KMS-11 (cell line): ENCODE data around the gene CELF1.

Experiments used
- H2AFZ ChIP-seq: fragments of 200-600 bp; sonication (generic); 2 replicates; pipeline ENCODE4 v1.6.1; 2016; ENCODE audit warnings: antibody characterized with exemption, mixed run types, low read depth
- H3K27ac ChIP-seq: fragments of 200-600 bp; sonication (generic); 2 replicates; pipeline ENCODE4 v1.6.1; 2016; ENCODE audit warnings: mild to moderate bottlenecking, mixed run types
- H3K27me3 ChIP-seq: fragments of 200-600 bp; sonication (generic); 2 replicates; pipeline ENCODE4 v1.6.1; 2017; ENCODE audit warnings: mild to moderate bottlenecking, low read depth, mixed run types, moderate library complexity; ENCODE audit not compliant: insufficient read depth
- H3K36me3 ChIP-seq: fragments of 200-600 bp; sonication (generic); 2 replicates; pipeline ENCODE4 v1.6.1; 2017; ENCODE audit warnings: mild to moderate bottlenecking, mixed run types; ENCODE audit not compliant: insufficient read depth
- H3K4me1 ChIP-seq: fragments of 200-600 bp; sonication (generic); 2 replicates; pipeline ENCODE4 v1.6.1; 2016; ENCODE audit warnings: mild to moderate bottlenecking, low read depth, mixed run types; ENCODE audit not compliant: poor library complexity, severe bottlenecking
- H3K4me2 ChIP-seq: fragments of 200-600 bp; sonication (generic); 2 replicates; pipeline ENCODE4 v1.7.0; 2016; ENCODE audit warnings: mild to moderate bottlenecking, mixed run types
- H3K4me3 ChIP-seq: fragments of 200-600 bp; sonication (generic); IDR thresholded peaks from 2 replicates; pipeline ENCODE4 v1.6.1; 2017; ENCODE audit warnings: low read depth, low read length, mixed read lengths; ENCODE audit not compliant: insufficient read depth
- H3K79me2 ChIP-seq: fragments of 200-600 bp; sonication (generic); 2 replicates; pipeline ENCODE4 v1.6.1; 2016; ENCODE audit warnings: low read depth, mixed run types; ENCODE audit not compliant: insufficient read depth
- H3K9ac ChIP-seq: fragments of 200-600 bp; sonication (generic); 2 replicates; pipeline ENCODE4 v1.6.1; 2016; ENCODE audit warnings: mild to moderate bottlenecking, mixed run types
- H4K20me1 ChIP-seq: fragments of 200-600 bp; sonication (generic); 2 replicates; pipeline ENCODE4 v1.6.1; 2016; ENCODE audit warnings: mild to moderate bottlenecking, mixed run types; ENCODE audit not compliant: insufficient read depth
- TF ChIP-seq, protein P1 (sequence below): fragments of 200-600 bp; sonication (generic); conservative IDR thresholded peaks from 2 replicates; pipeline ENCODE4 v1.6.1; 2017; ENCODE audit warnings: low read depth, mild to moderate bottlenecking, antibody characterized with exemption, low read length, moderate library complexity, mixed read lengths

CELF1 gene

DNA sequence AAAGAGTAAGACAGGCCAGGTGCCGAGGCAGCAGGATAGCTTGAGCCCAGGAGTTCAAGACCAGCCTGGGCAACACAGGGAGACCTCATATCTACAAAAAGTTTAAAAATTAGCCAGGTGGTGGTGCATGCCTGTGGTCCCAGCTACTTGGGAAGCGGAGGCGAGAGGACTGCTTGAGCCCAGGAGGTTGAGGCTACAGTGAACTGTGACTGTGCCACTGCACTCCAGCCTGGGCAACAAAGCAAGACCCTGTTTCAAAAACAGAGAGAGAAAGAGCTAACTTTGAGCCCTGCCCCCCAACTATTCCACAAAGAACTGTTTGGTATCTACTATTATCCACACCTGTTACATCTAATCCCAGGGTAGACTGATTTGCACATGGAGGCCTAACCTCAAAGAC, 54.8 kb downstream of the CELF1 start:
- Histone ChIP-seq H3K27me3 (no peaks in the 10 kb centered on the region), H4K20me1 (peaks cover 9% of the 10 kb centered on the region), H3K4me1 (peaks cover 90% of the 10 kb centered on the region), H2AFZ (no peak overlapping the region), H3K36me3 (no peaks in the 10 kb centered on the region), H3K4me2 (no peak overlapping the region; the same call in 1 of the 2 replicates), H3K27ac (no peak overlapping the region), H3K9ac (no peak overlapping the region), H3K4me3 (no peak overlapping the region), H3K79me2 (peaks cover 82% of the 10 kb centered on the region)
- TF ChIP-seq, protein P1, sequence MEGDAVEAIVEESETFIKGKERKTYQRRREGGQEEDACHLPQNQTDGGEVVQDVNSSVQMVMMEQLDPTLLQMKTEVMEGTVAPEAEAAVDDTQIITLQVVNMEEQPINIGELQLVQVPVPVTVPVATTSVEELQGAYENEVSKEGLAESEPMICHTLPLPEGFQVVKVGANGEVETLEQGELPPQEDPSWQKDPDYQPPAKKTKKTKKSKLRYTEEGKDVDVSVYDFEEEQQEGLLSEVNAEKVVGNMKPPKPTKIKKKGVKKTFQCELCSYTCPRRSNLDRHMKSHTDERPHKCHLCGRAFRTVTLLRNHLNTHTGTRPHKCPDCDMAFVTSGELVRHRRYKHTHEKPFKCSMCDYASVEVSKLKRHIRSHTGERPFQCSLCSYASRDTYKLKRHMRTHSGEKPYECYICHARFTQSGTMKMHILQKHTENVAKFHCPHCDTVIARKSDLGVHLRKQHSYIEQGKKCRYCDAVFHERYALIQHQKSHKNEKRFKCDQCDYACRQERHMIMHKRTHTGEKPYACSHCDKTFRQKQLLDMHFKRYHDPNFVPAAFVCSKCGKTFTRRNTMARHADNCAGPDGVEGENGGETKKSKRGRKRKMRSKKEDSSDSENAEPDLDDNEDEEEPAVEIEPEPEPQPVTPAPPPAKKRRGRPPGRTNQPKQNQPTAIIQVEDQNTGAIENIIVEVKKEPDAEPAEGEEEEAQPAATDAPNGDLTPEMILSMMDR = no peak

DNA sequence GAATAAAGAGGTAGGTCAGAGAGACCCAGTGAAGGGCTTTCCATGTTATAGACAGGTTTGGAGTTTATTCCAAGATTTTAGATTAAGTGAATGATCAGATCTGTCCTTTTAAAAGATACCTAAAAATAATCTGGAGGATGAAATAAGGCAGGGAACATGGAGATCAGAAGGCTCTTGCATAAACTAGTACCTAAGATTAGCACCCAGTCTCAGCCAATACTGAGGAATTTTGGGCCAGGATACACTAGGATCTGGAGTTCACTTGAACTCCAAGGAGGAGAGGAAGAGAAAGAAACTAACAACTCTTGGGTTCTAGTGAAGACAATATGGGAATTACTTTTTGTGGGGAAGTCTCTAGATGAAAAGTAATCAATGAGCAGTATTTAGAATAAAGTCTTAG, 56.1 kb downstream of the CELF1 start:
- TF ChIP-seq, protein P1 = no peak
- H3K27ac ChIP-seq = no peak overlapping the region
- no peak overlapping the region for H2AFZ ChIP-seq
- peaks cover 75% of the 10 kb centered on the region for H3K79me2 ChIP-seq
- H3K9ac ChIP-seq = no peak overlapping the region
- H3K4me2 ChIP-seq = peak overlapping the region; percentile 17; the same call in 1 of the 2 replicates
- H3K36me3 ChIP-seq = no peaks in the 10 kb centered on the region
- H4K20me1 ChIP-seq = peaks cover 6% of the 10 kb centered on the region
- peaks cover 78% of the 10 kb centered on the region for H3K4me1 ChIP-seq
- no peak overlapping the region for H3K4me3 ChIP-seq
- H3K27me3 ChIP-seq = no peaks in the 10 kb centered on the region

DNA sequence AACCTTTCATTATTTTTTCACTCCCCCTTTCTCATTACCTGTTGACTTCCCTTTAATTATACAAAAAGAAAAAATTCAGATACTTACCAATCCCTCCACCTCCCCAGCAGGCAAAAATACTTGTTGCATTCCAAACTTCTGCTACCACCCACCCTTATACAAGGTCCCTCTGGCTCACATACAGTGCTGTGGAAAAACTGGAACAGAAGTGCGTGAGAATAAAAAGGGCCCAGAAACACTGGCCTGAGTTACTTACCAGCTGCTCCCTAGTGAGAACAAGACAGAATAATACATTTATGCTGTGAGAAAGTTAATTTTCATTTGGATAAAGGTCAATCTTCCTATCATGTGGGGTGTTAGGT, 57.1 kb downstream of the CELF1 start:
- peaks cover 6% of the 10 kb centered on the region for H4K20me1 ChIP-seq
- H3K79me2 ChIP-seq = peaks cover 75% of the 10 kb centered on the region
- TF ChIP-seq, protein P1 = no peak
- no peaks in the 10 kb centered on the region for H3K27me3 ChIP-seq
- no peaks in the 10 kb centered on the region for H3K36me3 ChIP-seq
- H3K4me2 ChIP-seq = peak overlapping the region; percentile 17; the same call in 1 of the 2 replicates
- H3K9ac ChIP-seq = no peak overlapping the region
- peak overlapping the region; percentile 25; the same call in 1 of the 2 replicates for H3K27ac ChIP-seq
- peaks cover 68% of the 10 kb centered on the region for H3K4me1 ChIP-seq
- no peak overlapping the region for H3K4me3 ChIP-seq
- no peak overlapping the region for H2AFZ ChIP-seq

DNA sequence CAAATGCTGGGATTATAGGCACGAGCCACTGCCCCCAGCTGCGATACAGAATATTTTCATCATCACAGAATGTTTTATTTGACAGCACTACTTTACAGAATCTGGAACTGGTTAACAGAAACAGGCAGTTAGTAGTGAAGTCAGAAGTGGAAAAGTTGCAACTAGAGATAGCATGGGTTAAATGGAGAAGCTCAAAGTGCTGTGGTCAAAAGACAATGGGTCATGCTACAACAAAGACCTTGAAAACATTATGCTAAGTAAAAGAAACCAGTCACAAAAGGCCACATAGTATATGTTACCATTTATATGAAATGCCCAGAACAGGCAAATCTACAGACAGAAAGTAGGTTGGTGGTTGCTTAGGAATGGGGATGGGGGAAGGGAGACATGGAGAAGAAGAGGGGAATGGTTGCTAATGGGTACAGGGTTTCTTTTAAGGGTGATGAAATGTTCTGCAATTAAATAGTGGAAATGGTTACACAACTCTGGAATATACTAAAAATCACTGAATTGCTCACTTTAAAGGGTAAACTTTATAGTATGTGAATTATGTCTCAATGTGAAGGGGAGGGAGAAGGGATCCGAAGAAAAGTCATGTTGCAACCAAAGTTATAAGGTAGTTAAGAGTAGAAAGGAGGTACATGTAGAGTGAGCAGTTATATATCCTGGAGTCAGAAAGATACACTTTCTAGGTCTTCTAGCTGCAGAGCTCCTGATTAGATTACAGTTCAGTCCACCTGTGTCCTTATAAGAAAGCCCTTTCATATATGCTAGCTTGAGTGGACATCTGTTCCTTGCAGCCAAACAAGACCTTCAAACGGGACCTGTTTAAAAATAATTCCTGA, 57.7 kb downstream of the CELF1 start:
- peaks cover 6% of the 10 kb centered on the region for H4K20me1 ChIP-seq

More for the DNA sequence above, 57.7 kb downstream of the CELF1 start:
- H3K4me3 ChIP-seq = no peak overlapping the region
- peak overlapping the region; percentile 17; the same call in 1 of the 2 replicates for H3K4me2 ChIP-seq
- H3K79me2 ChIP-seq = peaks cover 74% of the 10 kb centered on the region
- peak overlapping the region; percentile 25; the same call in 1 of the 2 replicates for H3K27ac ChIP-seq
- H2AFZ ChIP-seq = no peak overlapping the region
- H3K9ac ChIP-seq = no peak overlapping the region
- H3K36me3 ChIP-seq = no peaks in the 10 kb centered on the region
- TF ChIP-seq, protein P1 = no peak
- peaks cover 63% of the 10 kb centered on the region for H3K4me1 ChIP-seq
- H3K27me3 ChIP-seq = no peaks in the 10 kb centered on the region
